GM21619 (cell line): ENCODE measurements around the gene EMD.
"Not testable (repeated sequence)": the region's sequence is repeated elsewhere in the genome, so short reads cannot be mapped to it uniquely, and the experiment has no call there.

Experiments
- ATAC-seq: cut with Tn5 transposase; IDR thresholded peaks from one replicate; pipeline ENCODE4 v1.9.1; 2021; ENCODE audit not compliant: unreplicated experiment

Gene EMD

DNA sequence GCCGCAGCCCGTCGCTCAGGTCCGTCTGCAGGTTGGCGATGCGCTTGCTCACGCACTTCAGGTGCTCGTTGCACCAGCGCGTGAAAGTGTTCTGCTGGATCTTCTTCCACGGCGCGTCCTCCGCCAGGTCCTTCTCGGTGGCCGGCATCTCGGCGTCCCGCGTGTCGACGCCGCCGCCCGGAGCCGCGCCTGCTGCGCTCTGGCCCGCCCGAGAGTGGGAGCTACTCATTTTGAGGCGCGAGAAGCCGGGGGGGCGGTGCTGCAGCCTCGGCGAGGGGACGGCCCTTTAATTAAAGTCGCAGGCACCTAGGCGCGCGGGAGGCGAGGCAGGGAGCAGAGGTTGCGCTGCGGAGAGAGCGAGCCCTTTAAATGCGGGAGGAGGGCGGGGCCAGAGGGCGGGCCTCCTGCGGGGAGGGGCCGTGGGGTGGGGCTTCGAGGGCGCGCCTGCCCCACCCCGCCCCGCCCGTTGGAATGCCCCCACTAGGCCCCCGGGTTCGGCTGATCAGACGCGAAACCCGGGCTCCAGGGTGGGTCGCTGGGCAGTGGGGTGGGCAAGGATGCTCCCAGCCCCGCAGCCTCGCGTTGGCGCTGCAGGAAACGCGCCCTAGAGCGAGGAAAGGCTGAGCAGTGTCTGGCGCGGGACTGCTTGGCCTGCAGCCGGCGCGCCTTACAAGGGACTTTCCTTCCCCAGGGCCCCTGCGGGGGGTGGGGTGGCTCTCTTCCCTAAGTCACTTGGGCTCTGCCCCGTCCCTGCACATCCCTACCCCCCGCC lies 7.9 kb upstream of the EMD start:
- peak; percentile 53 for ATAC-seq

DNA sequence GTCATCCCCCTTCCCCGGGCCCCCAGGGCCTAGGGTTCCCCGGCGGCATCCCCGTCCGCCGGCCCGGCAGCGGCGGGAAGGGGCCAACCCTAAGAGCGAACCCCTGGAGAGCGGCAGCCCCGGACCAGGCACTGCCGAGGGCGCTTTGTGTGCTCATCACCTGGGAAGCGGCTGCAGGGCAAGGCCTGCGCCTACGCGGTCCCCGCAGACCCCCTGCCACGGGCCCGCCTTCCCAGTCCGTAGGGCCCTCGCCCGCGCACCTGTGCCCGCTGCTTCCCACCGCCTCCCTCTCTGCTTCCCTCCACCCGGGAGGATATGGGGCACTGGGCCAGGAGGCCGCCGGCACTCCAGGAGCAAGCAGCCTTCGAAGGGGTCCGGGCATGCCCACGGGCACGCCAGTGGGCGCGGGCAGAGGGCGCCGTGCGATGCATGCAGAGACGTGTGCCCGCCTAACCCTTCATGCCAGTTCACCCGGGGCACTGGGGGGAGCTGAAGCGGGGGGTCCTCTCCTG lies 7.2 kb upstream of the EMD start:
- ATAC-seq = peak; percentile 3

DNA sequence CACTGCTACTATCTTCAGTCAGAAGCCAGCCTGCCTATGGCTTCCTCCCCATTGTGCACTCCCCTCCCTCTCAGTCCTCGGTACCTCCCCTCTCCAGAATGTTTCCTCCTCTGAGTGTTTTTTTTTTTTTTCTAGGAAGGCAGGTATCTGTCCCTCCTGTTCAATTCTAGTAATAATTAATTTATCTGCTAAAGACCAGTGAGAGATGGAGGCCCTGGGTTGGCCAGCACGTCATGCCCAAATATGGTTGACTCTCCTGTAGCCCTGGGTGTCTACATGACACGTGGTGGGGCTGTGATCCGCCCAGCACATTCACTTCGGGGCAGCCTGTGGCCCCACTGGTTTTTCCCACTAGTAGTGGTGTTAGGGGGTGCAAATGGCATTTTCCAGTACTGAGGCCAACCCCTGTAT lies 6.5 kb upstream of the EMD start:
- ATAC-seq = no peak

DNA sequence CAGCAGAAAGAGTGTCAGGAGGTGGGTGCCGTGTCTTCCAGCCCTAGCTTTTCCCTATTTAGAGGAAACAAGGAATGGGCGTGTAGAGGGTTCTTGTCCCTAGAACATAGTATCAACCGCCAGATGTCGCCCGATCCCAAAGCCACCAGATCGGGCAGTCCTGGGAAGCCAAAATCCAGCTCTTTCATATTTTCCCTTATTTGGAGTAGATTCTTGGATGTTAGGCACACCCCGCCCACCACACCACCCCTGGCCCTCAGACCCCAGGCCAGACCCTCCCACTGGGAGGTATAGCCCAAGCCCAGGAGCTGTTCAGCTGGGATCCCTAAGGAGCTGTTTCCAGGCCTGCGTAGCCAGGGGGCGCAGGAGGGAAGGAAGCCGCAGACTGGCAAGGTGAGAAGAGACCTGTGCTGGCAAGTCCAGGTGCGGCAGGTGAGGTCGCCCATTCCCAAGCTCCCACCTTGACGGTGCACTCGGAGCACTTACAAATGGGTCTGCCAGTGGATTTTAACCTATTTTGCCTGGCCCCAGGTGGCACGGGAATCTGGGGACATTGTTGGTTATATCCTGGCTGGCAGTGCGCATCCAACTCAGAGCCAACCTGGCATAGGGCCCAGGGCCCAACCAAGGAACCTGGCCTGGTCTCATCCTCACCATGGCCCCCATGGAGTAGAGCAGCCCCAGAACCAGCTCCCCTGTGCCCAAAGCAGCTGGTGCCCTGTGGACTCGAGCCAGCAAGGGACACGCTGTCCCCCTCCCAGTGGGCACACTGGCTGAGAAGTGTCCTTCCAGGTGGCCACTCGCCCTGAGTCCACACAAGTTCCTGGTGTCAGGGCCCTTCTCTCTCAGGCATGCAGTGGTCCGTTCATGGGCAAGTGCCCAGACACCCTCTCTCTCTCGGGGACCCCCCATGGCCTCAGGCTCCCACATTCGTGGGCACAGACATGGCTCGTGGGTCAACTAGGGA lies 5.5 kb upstream of the EMD start:
- ATAC-seq = no peak

DNA sequence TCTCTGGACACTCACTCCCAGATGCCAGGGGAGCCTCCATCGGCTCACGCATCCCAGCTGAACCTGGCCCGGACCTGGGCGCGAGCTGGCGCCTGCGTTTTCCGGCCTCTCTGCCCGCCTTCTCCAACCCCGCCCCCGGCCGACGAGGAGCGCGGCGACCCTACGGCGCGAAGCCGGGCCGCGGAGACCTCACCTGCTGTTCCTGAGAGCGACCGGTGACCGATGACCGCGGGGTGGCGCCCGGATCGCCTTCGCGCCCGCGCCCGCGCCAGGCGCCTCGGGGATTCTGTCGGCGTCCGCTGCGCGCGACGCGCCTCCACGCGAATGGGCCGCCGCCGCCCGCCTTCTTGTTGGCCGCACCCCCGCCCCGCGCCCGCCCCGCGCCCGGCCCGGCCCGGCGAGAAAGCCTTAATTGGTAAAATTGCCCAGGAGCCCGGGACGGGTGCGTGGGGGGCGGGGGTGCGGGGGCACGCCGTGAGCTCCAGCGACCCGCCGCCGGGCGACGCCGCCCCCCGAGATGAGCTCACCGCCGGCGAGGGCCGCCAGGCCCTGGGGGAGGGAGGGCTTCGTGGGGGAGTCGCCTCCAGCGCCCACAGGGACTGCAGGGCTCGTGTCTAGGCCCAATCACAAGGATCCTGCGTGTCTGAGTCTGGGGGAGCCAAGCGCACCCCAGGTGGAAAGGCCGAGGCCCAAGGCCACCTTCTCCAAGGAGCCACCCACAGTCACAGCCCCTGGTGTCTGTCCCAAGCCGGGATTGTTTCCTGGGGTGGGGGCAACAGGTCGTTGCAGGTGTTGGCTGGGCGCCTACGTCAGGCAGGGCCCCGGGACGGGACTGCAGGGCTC lies 4.6 kb upstream of the EMD start, which contains the start of gene FLNA:
Gene FLNA (minus strand): TSS at position 322 of the 843 bp plus-strand sequence. CDS start 3,389 bp downstream, outside the sequence.
- no peak for ATAC-seq

DNA sequence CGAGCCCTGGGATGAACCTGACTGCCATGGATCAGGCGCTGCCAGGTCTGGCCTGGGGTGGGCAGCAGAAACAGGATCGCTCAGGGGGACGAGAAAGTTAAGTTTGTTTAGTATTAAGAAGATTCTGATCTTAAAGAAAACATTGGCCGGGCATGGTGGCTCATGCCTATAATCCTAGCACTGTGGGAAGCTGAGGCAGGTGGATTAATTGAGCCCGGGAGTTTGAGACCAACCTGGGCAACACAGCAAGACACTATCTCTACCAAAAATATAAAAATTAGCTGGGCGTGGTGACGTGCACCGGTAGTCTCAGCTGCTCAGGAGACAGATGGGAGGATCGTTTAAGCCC lies 4.0 kb upstream of the EMD start:
- ATAC-seq = no peak

DNA sequence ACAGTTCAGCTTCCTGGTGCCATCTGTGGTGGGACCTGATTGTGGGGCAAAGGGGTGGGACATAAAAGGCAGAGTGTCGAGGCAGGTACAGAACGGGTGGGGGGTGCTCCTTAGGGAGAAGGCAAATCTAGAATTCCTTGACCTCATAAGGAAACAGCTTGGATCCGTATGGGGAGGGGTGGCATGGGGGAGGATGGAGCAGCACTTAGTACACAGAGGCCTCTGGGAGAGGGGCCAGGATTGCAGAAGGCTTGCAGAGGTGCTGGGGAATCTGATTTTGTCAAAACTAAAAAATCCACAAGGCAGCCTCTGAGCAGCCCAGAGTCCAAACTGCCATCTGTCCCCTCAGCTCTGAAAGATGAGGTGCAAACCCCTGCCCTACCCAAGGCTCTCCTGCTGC lies 2.3 kb upstream of the EMD start:
- ATAC-seq = no peak

DNA sequence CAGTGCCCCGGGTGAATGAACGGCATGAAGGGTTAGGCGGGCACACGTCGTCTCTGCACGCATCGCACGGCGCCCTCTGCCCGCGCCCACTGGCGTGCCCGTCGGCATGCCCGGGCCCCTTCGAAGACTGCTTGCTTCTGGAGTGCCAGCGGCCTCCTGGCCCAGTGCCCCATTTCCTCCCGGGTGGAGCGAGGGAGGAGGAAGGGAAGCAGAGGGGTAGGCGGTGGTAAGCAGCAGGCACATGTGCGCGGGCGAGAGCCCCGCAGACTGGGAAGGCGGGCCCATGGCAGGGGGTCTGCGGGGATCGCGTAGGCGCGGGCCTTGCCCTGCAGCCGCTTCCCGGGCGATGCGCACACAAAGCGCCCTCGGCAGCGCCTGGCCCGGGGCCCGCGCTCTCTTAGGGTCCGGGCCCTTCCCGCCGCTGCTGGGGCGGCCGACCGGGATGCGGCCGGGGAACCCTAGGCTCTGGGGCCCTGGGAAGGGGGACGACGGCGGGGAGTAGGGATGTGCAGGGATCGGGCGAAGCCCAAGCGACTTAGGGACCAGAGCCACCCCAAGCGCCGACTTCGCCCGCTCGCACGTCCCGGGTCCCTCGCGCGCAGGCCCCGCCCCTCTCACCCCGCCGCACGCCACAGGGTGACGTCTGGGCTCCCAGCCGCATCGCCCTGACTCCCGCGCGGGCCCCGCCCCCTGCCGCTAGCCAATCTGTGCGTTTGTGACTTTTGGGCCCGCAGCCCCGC lies 866 bp upstream of the EMD start:
- ATAC-seq = no peak

DNA sequence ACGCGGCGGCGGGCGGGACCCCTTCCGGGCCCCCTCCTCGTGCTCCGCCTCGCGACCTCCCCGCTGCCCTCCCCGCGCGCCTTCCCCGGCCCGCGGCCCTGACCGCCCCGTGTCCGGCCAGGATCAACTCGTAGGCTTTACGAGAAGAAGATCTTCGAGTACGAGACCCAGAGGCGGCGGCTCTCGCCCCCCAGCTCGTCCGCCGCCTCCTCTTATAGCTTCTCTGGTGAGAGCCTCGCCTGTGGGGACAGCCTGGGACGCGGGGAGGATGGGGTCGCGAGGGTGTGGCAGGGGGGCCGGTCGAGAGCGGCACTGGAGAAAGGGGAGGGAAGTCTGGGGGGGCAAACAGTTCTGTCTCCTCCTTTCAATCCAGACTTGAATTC lies 465 bp downstream of the EMD start:
- peak; percentile 1 for ATAC-seq

DNA sequence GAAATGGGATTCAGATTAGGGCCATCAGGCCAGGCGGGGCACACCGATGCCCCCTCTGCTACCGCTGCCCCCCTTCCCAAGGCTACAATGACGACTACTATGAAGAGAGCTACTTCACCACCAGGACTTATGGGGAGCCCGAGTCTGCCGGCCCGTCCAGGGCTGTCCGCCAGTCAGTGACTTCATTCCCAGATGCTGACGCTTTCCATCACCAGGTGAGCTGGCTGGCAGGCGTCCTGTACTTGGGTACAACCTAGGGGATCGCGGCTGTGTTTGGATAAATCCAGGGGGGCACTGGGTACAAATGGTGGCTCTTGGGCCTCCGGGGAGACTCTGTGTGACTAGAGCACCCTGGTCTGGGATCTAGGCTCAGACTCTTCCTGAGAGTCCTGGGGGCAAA lies 1.1 kb downstream of the EMD start:
- ATAC-seq = no peak

DNA sequence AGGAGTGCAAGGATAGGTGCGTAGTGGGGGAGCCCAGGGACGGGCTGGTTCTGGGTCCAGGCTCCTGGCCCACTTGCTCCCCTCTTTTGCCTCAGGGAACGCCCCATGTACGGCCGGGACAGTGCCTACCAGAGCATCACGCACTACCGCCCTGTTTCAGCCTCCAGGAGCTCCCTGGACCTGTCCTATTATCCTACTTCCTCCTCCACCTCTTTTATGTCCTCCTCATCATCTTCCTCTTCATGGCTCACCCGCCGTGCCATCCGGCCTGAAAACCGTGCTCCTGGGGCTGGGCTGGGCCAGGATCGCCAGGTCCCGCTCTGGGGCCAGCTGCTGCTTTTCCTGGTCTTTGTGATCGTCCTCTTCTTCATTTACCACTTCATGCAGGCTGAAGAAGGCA lies 1.7 kb downstream of the EMD start:
- ATAC-seq = no peak

DNA sequence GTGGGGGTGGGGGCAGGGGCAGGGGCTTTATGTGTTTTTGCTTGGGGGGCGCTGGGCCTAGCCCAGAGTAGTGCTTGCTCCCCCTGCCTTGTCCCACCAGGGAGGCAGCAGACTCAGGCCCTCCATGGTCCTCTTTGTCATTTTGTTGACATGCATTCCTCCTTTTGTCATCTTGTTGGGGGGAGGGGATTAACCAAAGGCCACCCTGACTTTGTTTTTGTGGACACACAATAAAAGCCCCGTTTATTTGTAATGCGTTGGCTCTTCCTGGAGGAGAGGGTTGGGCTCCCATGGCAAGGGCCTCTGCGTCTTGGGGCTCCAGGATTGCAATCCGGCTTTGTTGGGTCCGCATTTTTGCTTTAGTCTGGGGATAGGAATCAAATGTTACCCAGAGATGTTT lies 2.2 kb downstream of the EMD start:
- ATAC-seq = no peak

DNA sequence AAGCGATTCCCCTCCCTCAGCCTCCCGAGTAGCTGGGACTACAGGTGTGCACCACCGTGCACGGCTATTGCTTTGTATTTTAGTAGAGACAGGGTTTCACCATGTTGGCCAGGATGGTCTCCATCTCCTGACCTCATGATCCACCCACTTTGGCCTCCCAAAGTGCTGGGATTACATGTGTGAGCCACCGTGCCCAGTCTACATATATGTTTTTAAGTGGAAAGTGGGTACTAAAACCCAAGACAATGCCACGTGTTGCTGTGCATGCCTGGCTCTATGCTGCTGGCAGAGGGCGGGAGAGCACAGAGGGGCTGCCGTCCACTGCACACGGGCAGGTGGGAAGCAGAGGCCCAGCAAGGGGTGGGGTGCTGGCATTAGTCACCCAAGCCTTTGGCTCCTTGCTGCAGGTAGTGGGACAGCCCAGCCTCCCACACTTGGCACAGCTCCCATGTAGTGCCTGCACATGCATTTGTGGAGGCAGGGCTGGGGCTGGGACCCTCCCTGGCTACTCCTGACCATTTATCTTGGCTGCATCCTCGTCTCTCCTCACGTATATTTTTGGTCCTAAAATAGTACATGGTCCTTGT lies 3.5 kb downstream of the EMD start:
- ATAC-seq = no peak

DNA sequence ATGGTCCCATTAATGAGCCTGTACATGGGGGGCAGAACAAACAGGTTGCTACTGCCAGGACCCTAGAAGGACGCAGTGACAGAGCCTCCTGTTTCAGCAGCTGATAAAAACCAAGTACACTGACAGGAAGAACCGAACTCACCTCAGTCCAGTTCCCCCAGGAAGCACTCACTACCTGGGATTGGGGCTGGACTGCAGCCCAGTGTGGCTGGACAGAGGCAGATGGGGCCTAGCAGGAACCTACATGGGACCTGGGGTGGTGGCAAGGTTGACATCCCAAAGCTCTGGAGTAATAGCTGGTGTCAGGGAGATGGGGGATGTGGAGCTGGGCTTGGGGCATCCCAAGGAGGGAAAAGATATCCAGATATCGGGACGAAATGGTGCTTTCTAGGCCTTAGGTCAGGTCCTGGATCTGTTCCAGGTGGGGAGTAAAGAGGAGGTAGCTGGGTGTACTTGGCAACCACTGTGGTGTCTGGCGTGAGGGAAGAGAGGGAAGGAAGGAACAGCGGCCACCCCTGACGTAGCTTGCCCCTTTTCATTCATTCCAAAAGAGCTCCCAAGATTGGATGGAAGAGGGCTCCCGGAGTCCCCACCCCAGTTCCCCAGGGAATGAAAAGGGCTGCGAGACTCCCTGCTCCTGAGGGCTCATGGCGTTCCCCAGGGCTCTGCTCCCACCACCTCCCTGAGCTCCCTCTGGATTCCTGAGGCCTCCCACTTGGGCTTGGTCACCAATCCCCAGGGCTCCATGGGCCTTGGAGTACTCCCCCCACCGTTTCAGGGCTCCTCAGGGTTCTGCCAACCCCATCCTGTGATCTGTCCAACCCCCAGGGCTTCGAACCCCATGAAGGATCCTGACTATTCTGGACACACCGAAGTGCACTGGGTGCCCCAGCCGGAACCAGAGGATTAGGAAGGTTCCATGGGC lies 4.5 kb downstream of the EMD start:
- ATAC-seq = no peak

DNA sequence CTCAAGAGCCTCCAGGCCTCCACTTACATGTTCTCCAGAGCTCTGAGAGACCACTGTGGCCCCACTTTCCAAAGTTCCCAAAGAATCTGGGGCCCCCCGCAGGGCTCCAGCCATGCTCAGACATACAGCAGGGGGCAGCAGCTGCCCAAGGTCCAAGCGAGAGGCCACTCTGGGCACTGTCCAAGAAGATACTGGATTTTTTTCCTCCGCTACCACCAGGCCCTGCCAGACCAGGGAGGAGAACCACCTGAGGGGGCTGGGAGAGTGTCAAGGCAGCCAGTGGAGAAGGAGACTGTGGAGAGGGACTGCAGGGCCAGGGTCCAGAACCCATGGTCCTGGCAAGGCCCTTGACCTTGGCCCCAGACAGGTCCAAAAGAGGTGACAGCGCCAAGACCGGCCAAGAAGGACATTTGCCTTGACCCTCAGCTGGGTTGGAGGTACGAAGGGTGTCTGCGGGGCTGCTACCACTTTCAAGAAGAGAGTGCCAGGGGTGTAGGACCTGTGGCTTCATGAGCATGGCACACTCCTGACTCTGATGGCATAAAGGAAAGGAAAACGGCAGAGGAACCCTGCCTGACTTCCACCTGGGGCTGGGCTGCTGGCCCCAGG lies 5.3 kb downstream of the EMD start:
- ATAC-seq = no peak

DNA sequence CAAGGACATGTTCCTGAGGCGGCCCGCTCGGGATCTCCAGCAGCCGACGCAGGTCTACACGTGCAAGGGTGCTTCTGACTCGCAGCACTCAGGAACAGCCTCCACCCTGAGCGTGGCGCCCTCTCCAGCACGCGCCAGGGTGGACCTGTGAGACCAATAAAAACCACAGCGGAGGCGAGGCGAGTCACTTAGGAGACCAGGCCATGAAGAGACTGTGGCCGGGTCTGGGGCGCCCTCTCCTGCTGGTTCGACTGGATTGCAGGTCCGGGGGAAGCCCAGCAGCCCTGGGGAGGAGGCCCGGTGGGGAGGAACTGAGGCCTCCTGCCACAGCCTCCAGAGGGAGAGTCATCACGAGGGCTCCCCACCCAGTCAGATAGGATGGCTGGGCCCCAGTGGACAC lies 9.0 kb downstream of the EMD start:
- ATAC-seq = peak; percentile 23

DNA sequence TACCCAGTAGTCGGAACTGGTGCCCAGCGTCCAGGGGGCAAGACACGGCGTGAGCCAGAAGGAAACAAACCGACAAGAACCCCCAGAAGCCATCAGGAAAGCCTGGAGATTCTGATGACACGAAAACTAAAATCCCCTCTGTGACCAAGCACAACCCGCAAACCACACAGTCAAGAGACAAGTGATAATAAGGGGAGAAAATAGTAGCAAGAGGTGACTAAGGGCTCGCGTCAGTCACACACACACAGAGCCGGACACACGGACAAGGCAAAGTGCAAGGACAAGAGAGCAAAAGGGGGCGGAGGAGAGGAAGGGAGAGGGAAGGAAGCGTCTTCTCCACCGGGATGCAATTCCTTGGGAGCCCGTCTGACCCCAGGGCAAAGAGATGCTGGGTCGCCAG lies 9.6 kb downstream of the EMD start:
- not testable (repeated sequence) for ATAC-seq
